Raji (cell line): ENCODE results near the gene FHAD1.

ENCODE experiments used
- POLR2A ChIP-seq: IDR thresholded peaks from 2 replicates; pipeline ENCODE4 v1.6.1; 2011; ENCODE audit warnings: low read depth, low read length, control low read depth; ENCODE audit not compliant: insufficient read depth

The FHAD1 gene

DNA sequence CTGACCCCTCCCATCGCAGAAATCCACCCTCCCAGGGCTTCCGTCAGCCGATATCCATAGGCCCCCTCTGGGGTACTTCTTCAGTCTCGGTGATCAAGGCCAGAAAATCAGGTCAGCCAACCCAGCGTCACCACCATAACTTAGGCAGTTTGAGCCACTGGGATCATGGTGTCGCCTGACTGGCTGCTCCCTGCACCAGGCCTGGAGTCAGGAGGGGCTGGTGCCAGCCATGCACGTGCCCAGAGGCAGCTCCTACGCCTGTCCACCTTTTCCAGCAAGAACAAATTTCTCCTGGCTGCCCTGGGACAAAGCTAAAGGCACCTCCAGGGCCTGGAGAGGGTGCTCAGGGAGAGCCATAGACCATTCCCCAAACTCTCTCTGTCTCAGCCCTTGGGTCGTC lies 186.4 kb downstream of the FHAD1 start:
- TF ChIP-seq POLR2A = no peak

GRCh38 chr1:15435239-15436077 lies 188.4 kb downstream of the FHAD1 start:
- no peak for TF ChIP-seq POLR2A

- TF ChIP-seq POLR2A = no peak
Measured at GRCh38 chr1:15436881-15437442, 189.9 kb downstream of the FHAD1 start.

DNA sequence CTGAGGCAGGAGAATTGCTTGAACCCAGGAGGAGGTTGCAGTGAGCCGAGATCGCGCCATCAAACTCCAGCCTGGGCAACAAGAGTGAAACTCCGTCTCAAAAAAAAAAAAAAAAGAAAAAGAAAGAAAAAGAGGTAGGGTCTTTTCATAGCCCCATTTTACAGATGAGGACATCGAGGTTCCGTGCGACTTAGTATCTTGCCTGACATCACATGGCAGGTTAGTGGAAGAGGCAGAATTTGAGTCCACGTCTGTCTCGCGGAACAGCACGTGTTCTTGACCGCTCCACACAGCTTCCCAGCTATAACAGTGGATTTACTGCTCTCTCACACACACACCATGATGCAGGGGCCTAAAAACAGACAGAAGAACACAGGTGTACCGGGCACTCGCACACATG lies 192.3 kb downstream of the FHAD1 start:
- TF ChIP-seq POLR2A = no peak

- no peak for TF ChIP-seq POLR2A
Measured at GRCh38 chr1:15440357-15440756, 193.3 kb downstream of the FHAD1 start.

DNA sequence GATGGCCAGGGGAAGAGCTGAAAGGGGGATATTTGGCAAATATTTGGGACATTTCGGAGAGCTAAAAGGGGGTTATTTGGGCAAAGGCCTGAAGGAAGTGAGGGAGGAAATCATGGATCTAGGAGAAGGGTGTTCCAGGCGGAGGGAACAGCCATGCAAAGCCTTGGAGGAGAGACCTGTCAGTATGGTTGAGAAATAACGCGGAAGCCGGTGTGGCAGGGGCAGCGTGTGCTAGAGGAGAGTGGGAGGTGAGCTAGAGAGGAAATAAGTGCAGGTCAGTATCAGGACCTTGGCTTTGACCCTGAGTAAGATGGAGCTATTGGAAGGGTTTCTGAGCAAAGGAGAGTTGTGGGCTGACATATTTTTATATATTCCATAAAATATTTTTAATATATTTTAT lies 194.2 kb downstream of the FHAD1 start:
- no peak for TF ChIP-seq POLR2A

- no peak for TF ChIP-seq POLR2A
Measured at GRCh38 chr1:15442119-15442518, 195.1 kb downstream of the FHAD1 start.

GRCh38 chr1:15442759-15443158 lies 195.7 kb downstream of the FHAD1 start:
- no peak for TF ChIP-seq POLR2A

GRCh38 chr1:15443281-15443680 lies 196.3 kb downstream of the FHAD1 start:
- TF ChIP-seq POLR2A = no peak

- no peak for TF ChIP-seq POLR2A
Measured at GRCh38 chr1:15444468-15445389, 197.7 kb downstream of the FHAD1 start.

DNA sequence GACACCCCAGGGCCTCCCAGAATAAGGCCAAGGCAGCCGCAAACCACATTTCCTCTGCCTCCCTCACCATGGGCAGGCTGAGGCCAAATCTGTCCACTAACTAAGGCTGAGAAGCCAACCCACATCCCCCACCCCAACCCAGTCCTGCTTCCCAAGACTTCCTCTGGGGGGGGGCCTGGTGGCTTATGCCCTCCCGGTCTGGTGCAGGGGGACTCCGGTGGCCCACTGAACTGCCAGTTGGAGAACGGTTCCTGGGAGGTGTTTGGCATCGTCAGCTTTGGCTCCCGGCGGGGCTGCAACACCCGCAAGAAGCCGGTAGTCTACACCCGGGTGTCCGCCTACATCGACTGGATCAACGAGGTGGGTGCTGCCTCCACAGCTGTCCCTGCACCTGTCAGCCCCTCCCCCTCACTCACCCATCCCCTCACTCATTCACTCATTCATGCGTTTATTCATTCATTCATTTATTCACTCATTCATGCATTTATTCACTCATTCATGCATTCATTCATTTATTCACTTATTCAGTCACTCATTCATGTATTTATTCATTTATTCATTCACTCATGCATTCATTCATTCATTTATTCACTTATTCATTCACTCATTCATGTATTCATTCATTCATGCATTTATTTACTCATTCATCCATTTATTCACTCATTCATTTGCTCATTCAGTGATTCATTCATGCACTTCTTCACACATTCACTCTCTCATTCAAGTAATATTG lies 198.5 kb downstream of the FHAD1 start:
- TF ChIP-seq POLR2A = no peak

DNA sequence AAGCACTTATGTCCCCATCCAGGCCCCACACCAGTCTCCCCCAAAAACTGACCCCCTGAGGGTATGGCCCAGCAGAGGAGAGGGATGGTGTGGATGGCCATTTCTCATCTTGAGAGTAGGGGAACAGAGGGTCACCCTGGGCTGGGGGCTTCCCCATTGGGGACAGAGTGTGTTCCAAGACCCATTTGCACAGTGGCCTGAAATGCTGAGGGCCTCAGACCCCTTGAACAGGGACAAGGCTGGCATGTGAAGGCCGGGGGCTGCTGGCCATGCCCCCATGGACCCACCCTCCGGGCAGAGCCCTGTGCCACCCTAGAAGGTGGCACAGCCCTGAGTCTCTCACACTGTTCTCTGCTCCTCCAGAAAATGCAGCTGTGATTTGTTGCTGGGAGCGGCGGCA lies 199.2 kb downstream of the FHAD1 start:
- TF ChIP-seq POLR2A = no peak
